Brain pericyte (primary cell): Measurements from ENCODE around the gene STX8.
A peak's percentile ranks its signal among the peaks of the same experiment; 100 is the strongest.
"Not testable (repeated sequence)": the region's sequence is repeated elsewhere in the genome, so short reads cannot be mapped to it uniquely, and the experiment has no call there.

Source experiments
- DNase-seq: peaks from one replicate; pipeline ENCODE4 v3.0.0-alpha.2; 2012; ENCODE audit warnings: low read depth, low spot score

STX8 gene

DNA sequence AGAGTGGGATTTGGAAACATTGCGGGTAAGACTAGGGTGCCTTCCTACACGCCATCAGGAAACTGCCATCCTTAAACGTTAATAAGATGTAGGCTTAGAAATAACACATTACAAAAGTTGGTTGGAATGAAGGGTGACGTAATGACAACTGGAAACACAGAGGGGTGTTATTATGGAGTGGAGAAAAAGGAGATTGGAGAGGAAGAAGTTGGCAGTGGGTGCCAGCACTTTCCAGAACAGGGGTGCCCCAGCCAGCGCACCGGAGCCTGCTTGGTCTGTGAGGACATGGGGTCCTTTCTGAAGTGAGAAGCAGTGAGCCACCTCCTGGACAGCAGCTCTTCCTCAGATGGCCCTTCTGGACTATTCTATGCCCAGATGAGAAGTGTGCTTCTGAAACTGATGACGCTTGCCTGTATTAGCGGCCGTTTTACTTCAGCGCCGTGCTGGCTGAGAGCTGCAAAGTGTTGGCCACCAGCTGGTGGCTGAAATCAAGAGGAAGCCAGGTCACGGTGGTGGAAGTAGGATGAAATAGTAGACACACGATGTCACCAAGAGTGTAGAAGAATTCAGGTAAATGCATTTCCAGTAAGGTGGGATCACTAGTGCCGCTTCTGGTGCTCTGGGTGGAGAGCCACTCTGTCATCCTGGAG is 309.5 kb downstream of the STX8 start:
- DNase-seq = no peak

GRCh38 chr17:9261081-9262012 is 314.3 kb downstream of the STX8 start:
- DNase-seq = no peak

GRCh38 chr17:9259419-9259818 is 316.2 kb downstream of the STX8 start:
- no peak for DNase-seq

- no peak for DNase-seq
Observed at GRCh38 chr17:9258115-9259015, 317.3 kb downstream of the STX8 start.

DNA sequence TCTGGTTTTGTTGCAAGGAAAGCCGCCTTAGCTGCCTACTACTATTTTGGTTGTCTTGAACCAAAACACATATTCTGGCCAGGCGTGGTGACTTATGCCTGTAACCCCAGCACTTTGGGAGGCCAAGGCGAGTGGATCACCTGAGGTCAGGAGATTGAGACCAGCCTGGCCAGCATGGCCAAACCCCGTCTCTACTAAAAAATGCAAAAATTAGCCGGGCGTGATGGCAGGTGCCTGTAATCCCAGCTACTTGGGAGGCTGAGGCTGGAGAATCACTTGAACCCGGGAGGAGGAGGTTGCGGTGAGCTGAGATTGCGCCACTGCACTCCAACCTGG is 318.0 kb downstream of the STX8 start:
- not testable (repeated sequence) for DNase-seq

DNA sequence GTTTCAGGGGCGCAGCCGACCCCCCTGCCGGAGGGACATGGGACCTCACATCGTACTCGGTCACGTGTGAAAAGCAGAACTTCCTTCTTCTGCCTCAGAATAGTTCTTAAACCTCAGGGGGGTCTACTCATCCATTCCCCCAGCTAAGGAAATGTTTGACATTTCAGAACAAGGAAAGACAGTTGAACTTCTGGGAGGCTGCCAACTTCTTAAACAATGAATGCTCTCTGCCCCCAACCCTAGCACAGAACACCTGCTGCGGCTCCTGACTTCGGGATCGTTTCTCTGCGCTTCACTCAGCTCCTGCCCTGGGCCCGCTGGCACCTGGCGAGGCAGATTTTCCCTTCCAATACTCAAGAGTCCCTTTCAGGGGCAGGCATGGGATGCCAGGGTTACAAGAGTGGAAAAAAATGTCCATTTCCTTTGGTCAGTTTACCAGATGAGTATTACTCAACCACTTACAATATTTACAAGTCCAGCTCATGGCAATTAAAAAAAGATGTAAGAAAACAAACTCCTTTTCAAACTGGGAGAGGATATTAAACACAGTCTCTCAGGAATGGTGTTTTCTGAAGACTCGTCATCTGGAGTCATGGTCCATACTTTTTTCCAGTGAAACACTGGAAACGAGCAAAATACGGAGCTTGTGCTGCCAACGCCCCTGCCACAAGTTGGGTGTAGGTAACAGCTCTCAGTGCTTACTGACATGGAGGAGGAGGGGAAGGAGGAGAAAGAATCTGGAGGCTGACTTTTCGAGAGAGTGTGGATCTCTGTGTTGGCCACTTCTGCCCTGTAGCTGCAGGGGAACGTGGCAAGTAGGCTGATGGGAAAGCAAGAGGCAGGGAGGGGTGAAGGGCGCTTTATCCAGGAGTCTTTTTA is 318.6 kb downstream of the STX8 start:
- no peak for DNase-seq

DNA sequence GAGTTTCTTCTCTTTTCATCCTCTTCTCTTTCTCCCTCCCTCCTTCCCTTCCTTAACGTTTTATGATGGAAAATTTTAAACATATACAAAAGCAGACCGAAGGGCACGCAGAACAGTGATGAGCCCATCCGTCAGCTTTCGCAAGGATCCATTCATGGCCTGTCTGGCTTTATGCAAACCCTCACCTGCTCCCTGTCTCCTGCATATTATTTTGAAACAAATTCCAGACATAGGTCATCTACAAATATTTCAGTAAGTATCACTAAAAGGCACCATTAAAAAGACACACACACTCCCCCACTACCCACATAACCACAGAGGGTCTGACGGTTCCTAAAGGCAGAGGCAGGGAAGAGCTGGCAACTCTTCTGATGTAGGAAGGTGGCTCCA is 319.3 kb downstream of the STX8 start:
- DNase-seq = no peak

- DNase-seq = no peak
Observed at GRCh38 chr17:9255833-9256232, 319.8 kb downstream of the STX8 start.

GRCh38 chr17:9254841-9255240 is 320.8 kb downstream of the STX8 start:
- no peak for DNase-seq

DNA sequence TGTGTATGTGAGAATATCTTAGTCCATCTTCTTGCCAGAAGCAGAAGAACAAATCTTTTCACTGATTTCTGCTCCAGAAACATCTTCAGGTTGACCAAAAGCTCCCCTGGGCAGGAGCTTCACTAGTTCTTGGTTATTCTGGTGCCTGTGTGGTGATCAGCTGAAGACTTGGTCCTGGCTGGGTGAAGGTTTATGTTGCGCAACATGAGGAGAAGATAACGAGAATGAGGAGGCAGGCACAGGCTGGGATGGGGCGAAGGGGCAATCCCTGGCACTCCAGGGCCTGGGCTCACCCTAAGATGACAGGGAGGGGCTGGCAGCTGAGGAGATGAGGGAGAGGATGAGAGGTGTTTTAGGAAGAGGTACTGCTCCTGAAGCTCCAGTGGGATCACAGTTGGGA is 322.3 kb downstream of the STX8 start:
- no peak for DNase-seq

DNA sequence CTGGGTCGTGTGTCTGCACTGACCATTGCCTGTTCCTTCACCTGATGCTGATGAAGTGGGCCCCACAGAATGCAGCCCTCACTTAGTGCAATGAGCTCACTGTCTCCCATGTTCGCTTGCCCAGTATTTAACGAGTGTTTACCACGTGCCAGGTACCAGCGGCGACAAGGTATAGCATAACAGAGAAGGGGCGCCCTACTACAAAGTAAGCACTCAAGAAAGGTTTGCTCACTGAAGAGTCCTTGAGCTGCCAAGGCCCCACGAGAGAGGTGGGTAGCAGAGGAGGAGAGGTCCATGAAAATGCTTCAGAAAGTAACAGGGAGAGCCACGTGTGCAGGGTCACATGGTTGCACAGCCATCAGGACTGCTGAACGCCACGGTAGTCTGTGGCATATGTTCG is 324.3 kb downstream of the STX8 start:
- no peak for DNase-seq

DNA sequence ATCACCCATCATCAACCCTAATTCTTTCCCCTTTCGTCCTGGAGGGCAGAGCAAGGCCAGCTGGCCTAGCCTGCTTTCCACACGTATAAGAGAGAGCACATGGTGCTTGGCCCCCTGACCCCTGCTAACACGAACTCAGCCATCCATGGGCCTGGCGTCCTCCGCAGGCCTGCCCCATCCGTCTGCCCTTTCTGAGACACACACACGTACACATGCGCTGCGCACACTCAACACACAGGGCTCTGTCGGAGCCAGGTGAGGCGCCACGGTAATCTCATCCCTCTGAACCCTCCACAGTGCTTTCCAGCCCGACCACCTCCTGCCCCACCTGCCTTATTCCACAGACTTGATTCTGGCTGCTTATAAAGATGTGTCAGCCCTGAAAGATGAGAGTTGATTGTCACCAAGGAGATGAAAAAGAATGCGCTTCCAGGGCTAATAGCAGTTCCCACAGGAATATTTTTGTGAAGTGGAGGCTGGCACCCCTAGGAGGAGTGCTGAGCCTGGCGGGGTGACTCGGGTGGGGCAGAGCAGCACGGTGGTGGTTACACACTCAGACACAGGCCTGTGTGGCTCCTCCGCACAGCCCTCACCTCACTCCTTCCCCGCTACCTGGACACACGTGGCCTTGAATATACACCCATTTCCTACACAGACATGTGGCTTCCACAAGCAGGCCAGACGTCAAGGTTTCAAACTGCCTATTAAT is 326.2 kb downstream of the STX8 start:
- no peak for DNase-seq

- no peak for DNase-seq
Observed at GRCh38 chr17:9247401-9247938, 328.1 kb downstream of the STX8 start.

- peak; percentile 68 for DNase-seq
Observed at GRCh38 chr17:9244066-9245052, 331.3 kb downstream of the STX8 start.

- DNase-seq = no peak
Observed at GRCh38 chr17:9242983-9243382, 332.6 kb downstream of the STX8 start.

GRCh38 chr17:9242497-9242881 is 333.1 kb downstream of the STX8 start:
- DNase-seq = no peak

DNA sequence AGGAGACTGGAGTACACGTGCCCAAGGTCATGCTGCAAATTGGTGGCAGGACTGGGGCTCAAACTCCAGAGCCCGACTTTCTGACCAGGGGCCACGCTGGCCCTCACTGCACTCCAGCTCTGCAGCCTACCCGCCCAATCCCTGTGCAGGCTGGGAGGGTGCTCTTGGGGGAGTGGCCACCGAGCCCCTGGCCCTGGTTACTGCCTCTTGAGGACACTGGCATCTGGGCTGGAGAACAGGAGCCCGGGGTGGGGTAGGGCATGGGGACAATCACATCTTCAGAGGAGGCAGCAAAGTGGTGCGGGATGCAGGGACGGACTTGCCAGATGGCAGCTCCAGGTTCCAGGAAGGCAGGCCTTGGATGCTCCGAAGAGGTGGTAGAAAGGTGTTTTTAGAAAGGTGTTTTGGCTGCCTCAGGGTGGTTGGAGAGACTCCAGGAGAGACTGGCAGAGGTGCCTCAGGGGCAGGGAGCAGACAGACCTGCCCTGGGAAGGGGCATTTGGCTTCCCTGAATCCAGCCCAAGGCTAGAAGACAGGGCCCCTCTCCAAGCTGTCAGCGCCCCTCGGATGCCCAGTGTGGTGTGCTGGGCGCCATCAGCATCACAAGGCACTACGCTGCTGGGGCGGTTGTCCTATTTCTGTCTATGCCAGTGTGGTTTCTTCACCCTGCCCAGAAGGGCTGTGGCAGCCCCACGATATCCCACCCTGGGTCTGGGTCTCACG is 333.7 kb downstream of the STX8 start:
- DNase-seq = no peak

DNA sequence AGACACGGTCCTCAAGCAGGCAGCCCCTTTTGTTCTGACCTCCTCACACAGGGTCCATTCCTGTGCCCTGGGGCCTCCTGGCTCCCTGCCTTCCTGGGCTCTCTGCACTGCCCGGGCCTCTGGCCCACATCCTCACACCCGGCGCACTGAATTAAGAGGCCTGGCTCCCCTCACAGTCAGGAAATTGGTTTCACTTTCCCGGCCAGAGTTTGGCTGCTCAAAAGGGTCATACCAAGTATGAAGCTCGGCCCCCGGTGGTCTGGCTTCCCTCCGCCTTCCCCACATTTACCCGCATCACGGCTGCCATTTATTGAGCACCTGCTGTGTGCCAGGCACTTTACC is 334.3 kb downstream of the STX8 start:
- DNase-seq = no peak
